K562 (cell line): Measurements from ENCODE around the gene RAP1GAP2. TPM values are rescaled to one million over a fixed set of nuclear protein-coding genes. Genes with fewer than 3 reads are reported as not detected.

Source experiments
- ATAC-seq: fragments of 200-7000 bp; cut with Tn5 transposase; 3 replicates; pipeline ENCODE4 v1.9.1; 2020; ENCODE audit warnings: moderate library complexity
- BruUV-seq: library from RNA; stranded (reverse); fragments of 400-500 nt; replicated peaks from 2 replicates; lab custom pipeline; 2021; lab: Mats Ljungman, UMichigan
- CTCF ChIA-PET: fragments of 300-600 bp; formaldehyde crosslinking; extraction: SDS; loops from one replicate; lab custom pipeline; 2021; ENCODE audit warnings: low intra/inter-chr PET ratio; lab: Yijun Ruan, JAX
- POLR2A ChIA-PET: fragments of 300-600, 350-650 bp; sonication (Branson Sonifier 250); formaldehyde crosslinking; extraction: SDS; loops from one replicate; lab custom pipeline; 2021; ENCODE audit warnings: antibody characterized with exemption, inconsistent platforms; lab: Yijun Ruan, JAX
- DNase-seq, 4 experiments: peaks; one replicate each; pipeline versions ENCODE4 v3.0.0 to v3.0.0-alpha.2; 2011 to 2018; ENCODE audit warnings: low spot score in 3 of 4, mixed read lengths in 3 of 4; ENCODE audit errors: extremely low read depth in 1 of 4
- FAIRE-seq: peaks from 2 replicates; lab custom pipeline; 2011; peaks lifted over from hg19 to GRCh38; lab: Jason Lieb, UNC
- H2AFZ ChIP-seq: 2 replicates; pipeline ENCODE4 v1.6.0; 2011; ENCODE audit warnings: low read depth, low read length, control low read depth, inconsistent platforms
- H3K27ac ChIP-seq: fragments of 200-600 bp; 3 replicates; pipeline ENCODE4 v1.8.0; 2011; ENCODE audit warnings: low read depth, mild to moderate bottlenecking, control low read depth, inconsistent platforms, low read length, moderate library complexity, mixed read lengths; ENCODE audit errors: extremely low read depth
- H3K27me3 ChIP-seq, 2 experiments: fragments of 300-600 bp in 1 of 2; 2 replicates in 1 of 2; 3 replicates in 1 of 2; pipeline versions ENCODE4 v1.6.0 to v1.8.0; 2011; ENCODE audit warnings: inconsistent platforms in 2 of 2, low read length in 2 of 2, mild to moderate bottlenecking in 1 of 2, mixed read lengths in 1 of 2, moderate library complexity in 1 of 2; ENCODE audit not compliant: control insufficient read depth in 2 of 2, insufficient read depth in 2 of 2
- H3K36me3 ChIP-seq: fragments of 300-600 bp; 3 replicates; pipeline ENCODE4 v1.8.0; 2011; ENCODE audit warnings: mild to moderate bottlenecking, low read length, inconsistent platforms; ENCODE audit not compliant: control insufficient read depth, insufficient read depth
- H3K4me1 ChIP-seq, 2 experiments: fragments of 200-600 bp in 1 of 2; replicated peaks in 1 of 2; 2 replicates in 1 of 2; 3 replicates in 1 of 2; pipeline versions ENCODE4 v1.5.1 to v1.8.0; 2011; ENCODE audit warnings: inconsistent platforms in 2 of 2, low read length in 2 of 2, mild to moderate bottlenecking in 1 of 2, mixed read lengths in 1 of 2, moderate library complexity in 1 of 2; ENCODE audit not compliant: control insufficient read depth in 2 of 2, insufficient read depth in 2 of 2
- H3K4me2 ChIP-seq: 2 replicates; pipeline ENCODE4 v1.6.1; 2011; ENCODE audit warnings: low read length, control low read depth, inconsistent platforms, mixed read lengths; ENCODE audit not compliant: insufficient read depth
- H3K4me3 ChIP-seq: fragments of 200-600 bp; sonication (generic), shearing (Covaris generic); 2 replicates; pipeline ENCODE4 v1.5.1; 2016; ENCODE audit warnings: control low read depth, inconsistent platforms
- H3K79me2 ChIP-seq: fragments of 200-600 bp; 3 replicates; pipeline ENCODE4 v1.8.0; 2011; ENCODE audit warnings: low read length, inconsistent platforms; ENCODE audit not compliant: control insufficient read depth, insufficient read depth
- H3K9ac ChIP-seq, 2 experiments: 2 replicates each; pipeline versions ENCODE4 v1.6.0 to v1.6.1; 2011; ENCODE audit warnings: low read depth in 2 of 2, low read length in 2 of 2, control low read depth in 1 of 2, inconsistent platforms in 1 of 2, mild to moderate bottlenecking in 1 of 2, mixed read lengths in 1 of 2; ENCODE audit not compliant: insufficient read depth in 1 of 2
- H3K9me1 ChIP-seq: one replicate; pipeline ENCODE4 v1.6.0; 2011; ENCODE audit warnings: inconsistent platforms, mild to moderate bottlenecking, low read length, moderate library complexity; ENCODE audit not compliant: control insufficient read depth, insufficient read depth
- H3K9me3 ChIP-seq: replicated peaks from 2 replicates; pipeline ENCODE4 v1.5.1; 2011; ENCODE audit warnings: low read depth, low read length, inconsistent platforms; ENCODE audit not compliant: control insufficient read depth, insufficient read depth
- H4K20me1 ChIP-seq: replicated peaks from 2 replicates; pipeline ENCODE4 v1.6.1; 2011; ENCODE audit warnings: low read length, inconsistent platforms, mixed read lengths; ENCODE audit not compliant: control insufficient read depth, insufficient read depth
- CC2D1A ChIP-seq: fragments of 450-650 bp; IDR thresholded peaks from 2 replicates; pipeline ENCODE4 v1.6.1; 2017; ENCODE audit warnings: mild to moderate bottlenecking
- CXXC5 ChIP-seq: fragments of 250-450 bp; sonication (Bioruptor Pico); IDR thresholded peaks from 2 replicates; pipeline ENCODE4 v1.8.0; 2022; ENCODE audit warnings: inconsistent platforms, mild to moderate bottlenecking, moderate library complexity
- ELK3 ChIP-seq: fragments of 450-650 bp; formaldehyde crosslinking; IDR thresholded peaks from 2 replicates; pipeline ENCODE4 v1.4.0; 2020; ENCODE audit warnings: mild to moderate bottlenecking
- HNRNPL ChIP-seq: fragments of 200-400 bp; formaldehyde crosslinking; IDR thresholded peaks from 2 replicates; pipeline ENCODE4 v1.6.1; 2017; ENCODE audit warnings: low read depth, mild to moderate bottlenecking, low read length
- HOXB6 ChIP-seq: fragments of 250-450 bp; sonication (Bioruptor Pico); IDR thresholded peaks from 2 replicates; pipeline ENCODE4 v1.5.1; 2022; ENCODE audit warnings: mild to moderate bottlenecking, borderline replicate concordance
- LCOR ChIP-seq: sonication (generic); formaldehyde crosslinking; IDR thresholded peaks from 2 replicates; pipeline ENCODE4 v1.8.0; 2022; ENCODE audit warnings: mild to moderate bottlenecking, missing genetic modification reagents
- MYBL2 ChIP-seq, 2 experiments: fragments of 450-650 bp in 1 of 2; sonication (generic) in 1 of 2; formaldehyde crosslinking in 1 of 2; IDR thresholded peaks; 2 replicates each; pipeline versions ENCODE4 v1.6.1 to v1.8.1; 2017 to 2022; ENCODE audit warnings: borderline replicate concordance in 1 of 2, inconsistent platforms in 1 of 2, low read depth in 1 of 2, mild to moderate bottlenecking in 1 of 2, missing genetic modification reagents in 1 of 2, moderate library complexity in 1 of 2
- RB1 ChIP-seq: fragments of 450-650 bp; IDR thresholded peaks from 2 replicates; pipeline ENCODE4 v1.6.1; 2017; ENCODE audit warnings: low read depth, mild to moderate bottlenecking
- ZNF232 ChIP-seq: sonication (generic); formaldehyde crosslinking; IDR thresholded peaks from 2 replicates; pipeline ENCODE4 v1.8.0; 2022; ENCODE audit warnings: mild to moderate bottlenecking, missing genetic modification reagents
- ZNF24 ChIP-seq: fragments of 450-650 bp; IDR thresholded peaks from 2 replicates; pipeline ENCODE4 v1.6.1; 2016
- ZNF398 ChIP-seq: fragments of 250-450 bp; sonication (Bioruptor Pico); IDR thresholded peaks from 2 replicates; pipeline ENCODE4 v1.8.0; 2021; ENCODE audit warnings: moderate library complexity, mild to moderate bottlenecking, inconsistent platforms
- WGBS: fragments of 100-300 bp; shearing (Covaris generic); methylation state at CpG from one replicate; pipeline ENCODE4 v1.1.6; 2016; ENCODE audit warnings: low coverage, mixed read lengths; ENCODE audit not compliant: insufficient coverage; ENCODE audit errors: missing lambda C conversion rate; 5-methylcytosine and 5-hydroxymethylcytosine counted together
- in situ Hi-C: fragments of 300-500 bp; cut with MboI; formaldehyde crosslinking; loops from 4 replicates; pipeline ENCODE4 v1.15.0; 2018; ENCODE audit warnings: inconsistent platforms, mixed read lengths
- intact Hi-C: fragments of 100-400 bp; cut with micrococcal nuclease; formaldehyde crosslinking; loops from 2 replicates; pipeline ENCODE4 v1.14.2; 2022
- polyA plus RNA-seq, 8 experiments: library from polyadenylated mRNA; depleted of rRNA in 4 of 8; stranded (reverse) in 5 of 8; unstranded in 3 of 8; fragments of >200 nt; fragmentation: Nextera tagmentation in 2 of 8; fragmentation: Illumina TruSeq in 1 of 8; extraction: Ambion mirVana in 2 of 8; extraction: Trizol in 1 of 8; gene quantifications; 2 replicates each; pipeline versions ENCODE4 v1.2.1 to v1.2.3, GENCODE V29; 2011 to 2014; ENCODE audit warnings: inconsistent platforms in 1 of 8, missing spikeins in 1 of 8
- total RNA-seq, 7 experiments: library from RNA; depleted of rRNA in 6 of 7; stranded (reverse); fragments of >200 nt in 6 of 7; fragmentation: Illumina TruSeq in 2 of 7; extraction: Trizol in 2 of 7; gene quantifications; 2 replicates each; pipeline versions ENCODE4 v1.2.1 to v1.2.3, GENCODE V29; 2011 to 2021; ENCODE audit warnings: low replicate concordance in 1 of 7

RAP1GAP2 gene
- total and polyA plus RNA-seq, 9 of the 15 experiments (the other 6 are each of a cell fraction or from before 2014, with no cell fraction given) = 0.01 to 1.3 (median 0.42) TPM; not detected in 1

- intact Hi-C loops = no loop called here
- no peaks in the 10 kb centered on the region for H3K9me1 ChIP-seq
- no peak within 1 kb of the TSS for H3K27ac ChIP-seq
- H3K79me2 ChIP-seq = no peaks in the 10 kb centered on the region
- POLR2A ChIA-PET = interaction anchor here (0.6 kb wide), 1 partner anchor 379 kb away, joined by 3 read pairs; no protein-coding TSS in a partner anchor
- BruUV-seq = no TSS peak
- WGBS = 0% methylated on average over 5 of the region's 76 CpGs
- H3K27me3 ChIP-seq = peaks cover 3 to 25% of the 10 kb centered on the region in 2 experiments; a peak in 1 of 5 replicates
- H3K36me3 ChIP-seq = no peaks in the 10 kb centered on the region
- H4K20me1 ChIP-seq = no peaks in the 10 kb centered on the region; the same call in 1 of the 2 replicates
- no peak within 1 kb of the TSS for H3K4me3 ChIP-seq
- DNase-seq = no peak
- H3K9me3 ChIP-seq = no peaks in the 10 kb centered on the region
- TF ChIP-seq CC2D1A (no peak), HNRNPL (0 out of 2 replicates have a peak, but pooled peaks have one; percentile 0)
- H2AFZ ChIP-seq = no peak within 1 kb of the TSS
- H3K4me1 ChIP-seq = peaks cover 0 to 9% of the 10 kb centered on the region in 2 experiments; a peak in 2 of 5 replicates
- no peak within 1 kb of the TSS for H3K9ac ChIP-seq
- H3K4me2 ChIP-seq = no peak within 1 kb of the TSS
- FAIRE-seq = no peak
- peak; percentile 45 for ATAC-seq
- CTCF ChIA-PET = no interaction called here
- in situ Hi-C loops = no loop called here
Measured at GRCh38 chr17:2749058-2749783, 47.0 kb upstream of the RAP1GAP2 start, which contains the start of gene CCDC92B. TSS of gene CCDC92B (minus strand) at chr17:2749652. CDS start at chr17:2735145, 14,507 bp downstream.

GRCh38 chr17:2749784-2750181 is 46.5 kb upstream of the RAP1GAP2 start:
- CTCF ChIA-PET = no interaction called here
- intact Hi-C loops = no loop called here
- Histone ChIP-seq H3K79me2 (no peaks in the 10 kb centered on the region), H4K20me1 (no peaks in the 10 kb centered on the region; the same call in 1 of the 2 replicates), H3K36me3 (no peaks in the 10 kb centered on the region), H3K4me2 (no peak overlapping the region), H2AFZ (no peak overlapping the region), H3K27ac (no peak overlapping the region), H3K9me3 (no peaks in the 10 kb centered on the region), H3K4me1 (peaks cover 0 to 9% of the 10 kb centered on the region in 2 experiments; a peak in 2 of 5 replicates), H3K4me3 (no peak overlapping the region), H3K27me3 (peaks cover 3 to 20% of the 10 kb centered on the region in 2 experiments; a peak in 1 of 5 replicates), H3K9me1 (no peaks in the 10 kb centered on the region), H3K9ac (no peak overlapping the region)
- FAIRE-seq = no peak
- DNase-seq = peak; percentile 74 to 84 (median 80)
- POLR2A ChIA-PET = interaction anchor here (0.6 kb wide), 1 partner anchor 380 kb away, joined by 3 read pairs; no protein-coding TSS in a partner anchor
- no TSS peak for BruUV-seq
- 0% methylated on average over 14 of the region's 35 CpGs for WGBS
- ATAC-seq = peak; percentile 100
- in situ Hi-C loops = no loop called here
- TF ChIP-seq RB1 (peak; percentile 84), ELK3 (no peak), CXXC5 (CRISPR knock-in tag) (peak; percentile 79), ZNF232 (0 out of 2 replicates have a peak, but pooled peaks have one; percentile 39), MYBL2 (IDR thresholded peaks at IDR 0.05; ENCODE audit: low read depth) (no peak), MYBL2 (CRISPR knock-in tag; IDR thresholded peaks at IDR 0.05; ENCODE audit: borderline replicate concordance) (no peak), LCOR (peak; percentile 65; the same call in 1 of the 2 replicates), ZNF398 (CRISPR knock-in tag) (no peak), HOXB6 (CRISPR knock-in tag) (no peak), ZNF24 (no peak)
